ENCODE data around the gene PXDN.

The PXDN gene

DNA sequence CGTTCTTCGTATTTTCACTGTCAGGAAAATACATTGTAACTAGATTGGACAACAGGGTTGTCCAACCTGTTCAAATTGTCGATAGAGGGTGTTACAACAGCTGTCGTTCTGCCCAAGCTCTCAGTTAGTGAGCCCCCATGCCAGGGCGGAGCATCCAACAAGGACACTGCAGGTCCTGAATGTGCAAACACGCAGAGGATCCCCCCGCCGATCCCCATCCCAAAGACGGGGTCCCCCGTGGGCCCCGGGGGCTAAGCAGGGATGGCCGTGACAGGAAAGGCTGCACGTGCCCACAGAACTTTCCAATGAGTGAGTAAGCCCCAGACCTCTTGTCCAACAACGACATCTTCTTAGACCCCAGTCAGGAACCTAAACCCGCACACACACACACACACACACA is 140.8 kb downstream of the PXDN start:
- no peak for DNase-seq (ENCODE audit: low read depth)
- H3K4me3 ChIP-seq (ENCODE audit: control insufficient read depth, low read depth, low read length) = no peak overlapping the region

DNA sequence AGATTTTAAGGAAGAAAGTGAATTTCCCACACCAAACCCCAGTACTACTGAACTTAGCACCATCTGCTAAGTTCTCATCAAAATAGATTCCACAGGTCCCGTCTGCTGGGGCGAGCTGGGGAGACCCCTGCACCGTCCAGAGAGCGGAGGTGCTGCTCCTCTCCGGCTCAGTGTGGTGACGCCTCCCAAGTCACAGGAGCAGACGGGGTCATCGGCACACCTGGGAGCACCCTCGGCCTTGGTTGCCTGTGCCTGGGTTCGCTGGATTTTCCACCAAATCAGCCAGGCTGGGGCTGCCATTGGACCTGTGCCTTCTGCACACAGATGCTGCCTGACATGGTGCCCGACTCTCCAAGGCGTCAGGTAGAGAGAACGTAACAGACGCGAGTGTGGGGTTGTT is 141.3 kb downstream of the PXDN start:
- no peak for DNase-seq (ENCODE audit: low read depth)
- TF ChIP-seq, protein P1, sequence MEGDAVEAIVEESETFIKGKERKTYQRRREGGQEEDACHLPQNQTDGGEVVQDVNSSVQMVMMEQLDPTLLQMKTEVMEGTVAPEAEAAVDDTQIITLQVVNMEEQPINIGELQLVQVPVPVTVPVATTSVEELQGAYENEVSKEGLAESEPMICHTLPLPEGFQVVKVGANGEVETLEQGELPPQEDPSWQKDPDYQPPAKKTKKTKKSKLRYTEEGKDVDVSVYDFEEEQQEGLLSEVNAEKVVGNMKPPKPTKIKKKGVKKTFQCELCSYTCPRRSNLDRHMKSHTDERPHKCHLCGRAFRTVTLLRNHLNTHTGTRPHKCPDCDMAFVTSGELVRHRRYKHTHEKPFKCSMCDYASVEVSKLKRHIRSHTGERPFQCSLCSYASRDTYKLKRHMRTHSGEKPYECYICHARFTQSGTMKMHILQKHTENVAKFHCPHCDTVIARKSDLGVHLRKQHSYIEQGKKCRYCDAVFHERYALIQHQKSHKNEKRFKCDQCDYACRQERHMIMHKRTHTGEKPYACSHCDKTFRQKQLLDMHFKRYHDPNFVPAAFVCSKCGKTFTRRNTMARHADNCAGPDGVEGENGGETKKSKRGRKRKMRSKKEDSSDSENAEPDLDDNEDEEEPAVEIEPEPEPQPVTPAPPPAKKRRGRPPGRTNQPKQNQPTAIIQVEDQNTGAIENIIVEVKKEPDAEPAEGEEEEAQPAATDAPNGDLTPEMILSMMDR (IDR thresholded peaks at IDR 0.05; ENCODE audit: control insufficient read depth, insufficient read depth, low read depth, low read length, missing control alignments) = no peak
- H3K4me3 ChIP-seq (ENCODE audit: control insufficient read depth, low read depth, low read length) = no peak overlapping the region

More for the DNA sequence above, 140.8 kb downstream of the PXDN start:
- TF ChIP-seq, protein P1 (IDR thresholded peaks at IDR 0.05; ENCODE audit: control insufficient read depth, insufficient read depth, low read depth, low read length, missing control alignments) = no peak

DNA sequence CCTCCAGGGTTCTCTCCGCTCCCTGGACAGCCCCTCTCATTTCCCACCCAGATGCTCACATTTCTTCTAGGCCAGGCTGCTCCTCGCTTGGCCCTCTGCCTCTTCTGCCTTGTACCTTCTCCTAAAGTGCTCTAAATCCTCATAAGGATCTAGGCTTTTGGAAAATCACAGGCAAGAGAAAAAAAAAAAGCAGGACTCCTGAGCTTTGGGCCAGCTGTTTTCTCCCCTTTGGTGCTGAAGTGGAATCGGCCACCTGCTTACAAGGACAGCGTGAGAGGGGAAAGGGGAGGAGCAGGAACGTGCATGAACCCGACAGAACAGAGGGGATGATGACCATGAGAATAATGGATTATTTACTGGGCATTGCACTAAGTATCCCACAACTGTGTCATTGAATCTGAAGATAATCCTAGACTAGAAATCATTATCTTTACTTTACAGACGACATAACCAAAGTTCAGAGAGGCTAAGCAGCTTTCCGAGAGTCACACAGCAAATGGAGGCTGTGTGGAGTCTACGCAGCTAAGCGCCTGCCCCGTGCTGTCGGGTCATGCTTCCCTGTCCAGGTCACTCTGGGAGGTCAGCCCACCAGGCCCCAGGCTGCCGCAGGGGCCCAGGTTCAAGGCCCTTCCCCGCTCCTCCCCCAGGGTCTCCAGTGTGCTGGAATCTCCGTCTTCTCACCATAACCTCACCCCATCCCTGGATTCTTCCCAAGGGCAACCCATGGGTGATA is 141.9 kb downstream of the PXDN start:
- H3K4me3 ChIP-seq (ENCODE audit: control insufficient read depth, low read depth, low read length) = no peak overlapping the region
- TF ChIP-seq, protein P1 (IDR thresholded peaks at IDR 0.05; ENCODE audit: control insufficient read depth, insufficient read depth, low read depth, low read length, missing control alignments) = no peak
- no peak for DNase-seq (ENCODE audit: low read depth)

DNA sequence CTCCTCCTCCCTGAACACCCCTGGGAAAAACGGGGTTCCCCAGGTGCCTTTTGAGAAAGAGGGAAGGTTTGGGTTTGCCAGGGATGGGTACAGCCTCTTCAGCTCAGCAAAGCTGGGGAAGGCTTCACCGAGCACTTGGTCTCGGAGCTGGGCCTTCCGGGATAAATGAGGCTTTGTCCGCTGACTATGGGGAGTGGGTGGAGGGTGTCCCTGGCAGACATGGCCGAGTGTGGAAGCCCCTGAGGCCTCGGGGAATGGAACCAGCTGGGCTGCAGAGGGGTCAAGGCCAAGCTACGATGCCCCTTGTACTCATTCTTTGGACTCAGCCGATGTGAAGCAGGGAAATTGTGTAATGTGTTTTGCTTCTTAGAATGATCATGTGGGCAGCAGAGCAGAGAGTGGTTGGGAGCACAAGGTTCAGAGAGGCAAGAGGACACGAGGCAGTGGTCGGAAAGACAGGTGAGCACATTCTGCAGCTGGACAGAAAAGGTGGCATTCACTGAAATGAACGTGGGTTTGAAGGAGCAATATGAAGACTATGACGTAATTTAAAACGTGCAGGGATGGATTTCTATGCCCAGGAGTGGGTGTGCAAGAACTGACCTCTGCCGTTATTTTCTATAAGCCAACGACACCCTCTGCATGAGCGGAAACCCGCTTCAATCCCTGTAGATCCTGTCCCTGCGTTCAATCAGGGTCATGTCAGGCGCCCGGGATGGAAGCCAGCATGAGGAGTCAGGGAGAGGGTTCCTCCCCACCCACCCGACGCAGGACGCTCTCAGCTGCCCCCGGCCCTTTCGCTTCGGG is 142.6 kb downstream of the PXDN start:
- DNase-seq (ENCODE audit: low read depth) = no peak
- TF ChIP-seq, protein P1 (IDR thresholded peaks at IDR 0.05; ENCODE audit: control insufficient read depth, insufficient read depth, low read depth, low read length, missing control alignments) = no peak
- no peak overlapping the region for H3K4me3 ChIP-seq (ENCODE audit: control insufficient read depth, low read depth, low read length)

DNA sequence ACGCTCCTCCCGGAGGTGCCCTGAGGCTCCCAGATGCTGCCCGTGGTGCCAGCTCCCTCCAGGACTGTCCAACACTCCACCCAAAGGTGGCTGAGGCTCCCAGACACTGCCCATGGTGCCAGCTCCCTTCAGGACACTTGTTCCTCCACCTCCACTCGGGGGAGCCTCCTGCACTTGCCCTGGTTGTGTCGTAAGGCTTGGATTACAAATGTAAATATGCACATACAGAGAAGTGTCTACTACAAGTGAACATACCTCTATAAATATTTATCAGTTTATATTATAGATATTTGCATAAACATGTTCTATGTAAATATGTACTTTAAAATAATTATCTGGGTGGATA is 143.3 kb downstream of the PXDN start:
- no peak overlapping the region for H3K4me3 ChIP-seq (ENCODE audit: control insufficient read depth, low read depth, low read length)
- TF ChIP-seq, protein P1 (IDR thresholded peaks at IDR 0.05; ENCODE audit: control insufficient read depth, insufficient read depth, low read depth, low read length, missing control alignments) = no peak
- DNase-seq (ENCODE audit: low read depth) = no peak

DNA sequence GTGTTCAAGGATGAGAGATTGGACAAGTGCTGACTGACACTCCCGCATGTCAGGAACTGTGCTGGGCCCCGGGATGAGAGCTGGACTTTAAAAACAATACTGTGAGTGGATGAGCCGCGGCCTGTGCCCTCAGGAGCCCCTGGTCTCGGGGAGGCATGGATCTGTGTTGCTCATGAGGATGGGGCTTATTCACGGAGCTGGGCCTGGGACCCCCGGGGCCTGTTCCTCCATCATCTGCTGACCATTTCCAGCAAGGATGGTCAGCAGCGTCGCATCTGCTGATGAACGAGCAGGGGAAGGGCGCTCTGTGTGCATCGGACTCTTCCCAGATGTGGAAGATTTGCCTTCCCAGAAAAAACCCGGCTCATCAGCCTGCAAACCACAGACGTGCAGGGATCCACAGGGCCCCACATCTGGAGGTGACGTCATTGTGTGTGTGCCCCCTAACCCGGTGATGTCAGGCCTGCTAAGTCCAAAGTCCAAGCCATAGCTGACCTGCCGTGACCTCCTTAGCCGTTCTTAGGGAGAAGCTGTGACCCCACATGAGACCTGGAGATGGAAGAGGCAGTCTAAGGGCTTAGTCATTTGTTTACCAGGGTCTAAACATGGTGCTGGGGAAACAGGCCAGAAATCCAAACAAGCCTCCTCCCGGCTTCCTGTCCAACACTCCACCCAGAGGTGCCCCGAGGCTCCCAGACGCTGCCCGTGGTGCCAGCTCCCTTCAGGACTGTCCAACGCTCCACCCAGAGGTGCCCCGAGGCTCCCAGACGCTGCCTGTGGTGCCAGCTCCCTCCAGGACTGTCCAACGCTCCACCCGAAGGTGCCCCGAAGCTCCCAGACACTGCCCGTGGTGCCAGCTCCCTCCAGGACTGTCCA is 143.9 kb downstream of the PXDN start:
- no peak for DNase-seq (ENCODE audit: low read depth)
- TF ChIP-seq, protein P1 (IDR thresholded peaks at IDR 0.05; ENCODE audit: control insufficient read depth, insufficient read depth, low read depth, low read length, missing control alignments) = no peak
- no peak overlapping the region for H3K4me3 ChIP-seq (ENCODE audit: control insufficient read depth, low read depth, low read length)
